ENCODE data around the gene GRB2.

GRB2 gene

GRCh38 chr17:75412455-75413317 lies 7.2 kb upstream of the GRB2 start:
- DNase-seq = peak; percentile 81

- DNase-seq = peak; percentile 64
These were observed 6.0 kb upstream of the GRB2 start for GRCh38 chr17:75411328-75412067.

- DNase-seq = no peak
These were observed 4.7 kb upstream of the GRB2 start for GRCh38 chr17:75410141-75410540.

GRCh38 chr17:75407655-75408352 lies 2.3 kb upstream of the GRB2 start:
- no peak for DNase-seq

GRCh38 chr17:75406222-75406615 lies 741 bp upstream of the GRB2 start:
- no peak for DNase-seq

- peak; percentile 34 for DNase-seq
These were observed 630 bp downstream of the GRB2 start for GRCh38 chr17:75404731-75405364.

GRCh38 chr17:75404223-75404730 lies 1.2 kb downstream of the GRB2 start:
- DNase-seq = peak; percentile 48

GRCh38 chr17:75403131-75403530 lies 2.3 kb downstream of the GRB2 start:
- DNase-seq = no peak

- DNase-seq = no peak
These were observed 3.5 kb downstream of the GRB2 start for GRCh38 chr17:75402026-75402425.

GRCh38 chr17:75400326-75400939 lies 5.0 kb downstream of the GRB2 start:
- no peak for DNase-seq

- no peak for DNase-seq
These were observed 7.2 kb downstream of the GRB2 start for GRCh38 chr17:75398279-75398678.

- DNase-seq = no peak
These were observed 8.3 kb downstream of the GRB2 start for GRCh38 chr17:75397217-75397616.

GRCh38 chr17:75396796-75397195 lies 8.7 kb downstream of the GRB2 start:
- no peak for DNase-seq

- DNase-seq = no peak
These were observed 9.5 kb downstream of the GRB2 start for GRCh38 chr17:75396025-75396424.

GRCh38 chr17:75394332-75394918 lies 11.1 kb downstream of the GRB2 start:
- DNase-seq = peak; percentile 71

GRCh38 chr17:75393523-75394331 lies 11.8 kb downstream of the GRB2 start:
- DNase-seq = peak; percentile 84

GRCh38 chr17:75392559-75392958 lies 12.9 kb downstream of the GRB2 start:
- DNase-seq = no peak

GRCh38 chr17:75390982-75391381 lies 14.5 kb downstream of the GRB2 start:
- DNase-seq = no peak

- no peak for DNase-seq
These were observed 16.9 kb downstream of the GRB2 start for GRCh38 chr17:75388476-75389030.

- DNase-seq = no peak
These were observed 17.7 kb downstream of the GRB2 start for GRCh38 chr17:75387771-75388170.

GRCh38 chr17:75386430-75386829 lies 19.0 kb downstream of the GRB2 start:
- DNase-seq = no peak
